Neural cell (in vitro differentiated cells): Measurements from ENCODE around the gene RNF138. TPM values are rescaled to one million over a fixed set of nuclear protein-coding genes. Genes with fewer than 3 reads are reported as not detected.

Experiments used
- H2AFZ ChIP-seq: fragments of 200-600, 300-800 bp; sonication (generic), shearing (Covaris generic); 2 replicates; pipeline ENCODE4 v1.6.0; 2014; ENCODE audit warnings: low read depth, mild to moderate bottlenecking, antibody characterized with exemption, low read length, moderate library complexity
- H3F3A ChIP-seq: fragments of 200-600 bp; shearing (Covaris generic); 2 replicates; pipeline ENCODE4 v1.6.1; 2016; ENCODE audit warnings: mild to moderate bottlenecking, moderate library complexity, mixed read lengths, antibody characterized with exemption, low read length; ENCODE audit not compliant: insufficient read depth, poor library complexity, severe bottlenecking
- H3K27ac ChIP-seq: fragments of 200-600, 300-800 bp; sonication (generic), shearing (Covaris generic); 2 replicates; pipeline ENCODE4 v1.5.1; 2014; ENCODE audit warnings: mild to moderate bottlenecking, low read length, moderate library complexity
- H3K27me3 ChIP-seq: fragments of 300-800, 200-600 bp; sonication (generic), shearing (Covaris generic); 2 replicates; pipeline ENCODE4 v1.6.0; 2014; ENCODE audit warnings: mild to moderate bottlenecking, low read depth, low read length, moderate library complexity; ENCODE audit not compliant: insufficient read depth
- H3K36me3 ChIP-seq: fragments of 300-800, 200-600 bp; sonication (generic), shearing (Covaris generic); 2 replicates; pipeline ENCODE4 v1.5.1; 2014; ENCODE audit warnings: mild to moderate bottlenecking, antibody characterized with exemption, low read length, moderate library complexity; ENCODE audit not compliant: insufficient read depth
- H3K4me2 ChIP-seq: fragments of 300-800, 200-600 bp; sonication (generic), shearing (Covaris generic); 2 replicates; pipeline ENCODE4 v1.6.0; 2014; ENCODE audit warnings: mild to moderate bottlenecking, low read length
- H3K4me3 ChIP-seq: fragments of 300-800, 200-600 bp; sonication (generic), shearing (Covaris generic); 2 replicates; pipeline ENCODE4 v1.5.1; 2014; ENCODE audit warnings: mild to moderate bottlenecking, low read length, moderate library complexity
- H3K79me2 ChIP-seq: fragments of 200-600 bp; shearing (Covaris generic); replicated peaks from 2 replicates; pipeline ENCODE4 v1.6.0; 2014; ENCODE audit warnings: mild to moderate bottlenecking, low read length, moderate library complexity; ENCODE audit not compliant: insufficient read depth
- H3K9ac ChIP-seq: fragments of 300-800, 200-600 bp; sonication (generic), shearing (Covaris generic); 2 replicates; pipeline ENCODE4 v1.6.1; 2016; ENCODE audit warnings: mild to moderate bottlenecking, low read length, mixed read lengths
- H3K9me2 ChIP-seq: fragments of 200-600 bp; shearing (Covaris generic); 2 replicates; pipeline ENCODE4 v1.6.1; 2016; ENCODE audit warnings: mild to moderate bottlenecking, low read length, mixed read lengths; ENCODE audit not compliant: insufficient read depth
- H3K9me3 ChIP-seq: fragments of 200-600, 300-800 bp; sonication (generic), shearing (Covaris generic); 2 replicates; pipeline ENCODE4 v1.6.1; 2016; ENCODE audit warnings: mild to moderate bottlenecking, mixed run types, low read length, moderate library complexity, mixed read lengths
- H4K20me1 ChIP-seq: fragments of 200-600 bp; shearing (Covaris generic); 2 replicates; pipeline ENCODE4 v1.6.1; 2016; ENCODE audit warnings: mild to moderate bottlenecking, mixed run types; ENCODE audit not compliant: insufficient read depth
- EP300 ChIP-seq: fragments of 450-650 bp; conservative IDR thresholded peaks from 2 replicates; pipeline ENCODE4 v1.6.1; 2014; ENCODE audit warnings: antibody characterized with exemption, mild to moderate bottlenecking, moderate library complexity; ENCODE audit not compliant: poor library complexity, severe bottlenecking
- EZH2 ChIP-seq: fragments of 200-600, 300-800 bp; shearing (Covaris generic), sonication (generic); IDR thresholded peaks from 2 replicates; pipeline ENCODE4 v1.6.1; 2014; ENCODE audit warnings: antibody characterized with exemption, low read length, borderline replicate concordance, mild to moderate bottlenecking; ENCODE audit not compliant: insufficient read depth, poor library complexity, severe bottlenecking
- MXI1 ChIP-seq: fragments of 450-650 bp; conservative IDR thresholded peaks from 2 replicates; pipeline ENCODE4 v1.6.1; 2014; ENCODE audit warnings: antibody characterized with exemption, mild to moderate bottlenecking; ENCODE audit not compliant: poor library complexity, severe bottlenecking
- POLR2AphosphoS5 ChIP-seq: IDR thresholded peaks from 2 replicates; pipeline ENCODE4 v1.6.1; 2012
- RAD21 ChIP-seq: fragments of 450-650 bp; conservative IDR thresholded peaks from 2 replicates; pipeline ENCODE4 v1.6.1; 2014; ENCODE audit warnings: antibody characterized with exemption, mild to moderate bottlenecking, moderate library complexity
- SMC3 ChIP-seq: fragments of 450-650 bp; conservative IDR thresholded peaks from 2 replicates; pipeline ENCODE4 v1.6.1; 2014; ENCODE audit warnings: antibody characterized with exemption, mild to moderate bottlenecking, moderate library complexity; ENCODE audit not compliant: poor library complexity
- TAF1 ChIP-seq: IDR thresholded peaks from 2 replicates; pipeline ENCODE4 v1.6.1; 2012; ENCODE audit warnings: low read depth
- polyA plus RNA-seq: library from polyadenylated mRNA; depleted of rRNA; stranded (reverse); fragments of >200 nt; gene quantifications from 2 replicates; pipeline ENCODE4 v1.2.3, GENCODE V29; 2014
- TF ChIP-seq, protein P1 (sequence below): IDR thresholded peaks from 2 replicates; pipeline ENCODE4 v1.6.1; 2012; ENCODE audit warnings: borderline replicate concordance
- TF ChIP-seq, protein P2 (sequence below): fragments of 450-650 bp; IDR thresholded peaks from 2 replicates; pipeline ENCODE4 v1.5.1; 2014; ENCODE audit warnings: antibody characterized with exemption, mild to moderate bottlenecking, moderate library complexity; ENCODE audit not compliant: poor library complexity, severe bottlenecking

The RNF138 gene
- polyA plus RNA-seq, 1 donor from 2014 or later = 40.3 TPM

DNA sequence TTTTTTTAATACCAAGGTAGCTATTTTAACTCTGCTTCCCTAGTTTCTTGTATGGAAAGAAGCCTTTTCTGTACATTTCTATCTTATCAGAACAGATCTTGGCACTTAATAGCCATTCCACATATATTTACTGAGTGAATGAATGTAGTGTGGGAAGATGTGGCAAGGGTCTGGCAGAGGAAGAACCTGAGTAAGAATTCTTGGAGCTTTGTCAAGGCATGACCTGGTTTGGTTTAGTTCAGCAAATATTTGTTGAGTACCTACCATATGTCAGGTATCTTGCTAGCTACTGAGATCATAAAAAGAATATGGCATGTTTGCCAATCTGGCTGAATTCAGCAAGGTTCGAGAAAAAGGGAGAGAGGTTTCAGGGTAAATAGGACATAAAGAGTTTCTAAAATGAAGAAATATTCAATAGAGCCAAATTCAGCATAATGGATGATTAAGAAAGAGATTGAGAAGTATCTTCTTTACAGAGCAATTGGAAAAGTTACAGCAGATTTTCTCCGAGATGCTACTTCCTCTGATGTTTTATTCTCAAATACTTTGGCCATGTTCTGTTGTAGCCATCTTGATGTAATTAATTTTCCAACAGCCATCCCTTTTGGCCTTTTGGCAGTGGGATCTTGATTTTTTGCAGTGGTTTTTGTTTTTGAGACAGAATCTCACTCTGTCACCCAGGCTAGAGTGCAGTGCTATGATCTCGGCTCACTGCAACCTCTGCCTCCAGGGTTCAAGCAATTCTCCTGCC, 76.5 kb downstream of the RNF138 start:
- TF ChIP-seq, protein P1, sequence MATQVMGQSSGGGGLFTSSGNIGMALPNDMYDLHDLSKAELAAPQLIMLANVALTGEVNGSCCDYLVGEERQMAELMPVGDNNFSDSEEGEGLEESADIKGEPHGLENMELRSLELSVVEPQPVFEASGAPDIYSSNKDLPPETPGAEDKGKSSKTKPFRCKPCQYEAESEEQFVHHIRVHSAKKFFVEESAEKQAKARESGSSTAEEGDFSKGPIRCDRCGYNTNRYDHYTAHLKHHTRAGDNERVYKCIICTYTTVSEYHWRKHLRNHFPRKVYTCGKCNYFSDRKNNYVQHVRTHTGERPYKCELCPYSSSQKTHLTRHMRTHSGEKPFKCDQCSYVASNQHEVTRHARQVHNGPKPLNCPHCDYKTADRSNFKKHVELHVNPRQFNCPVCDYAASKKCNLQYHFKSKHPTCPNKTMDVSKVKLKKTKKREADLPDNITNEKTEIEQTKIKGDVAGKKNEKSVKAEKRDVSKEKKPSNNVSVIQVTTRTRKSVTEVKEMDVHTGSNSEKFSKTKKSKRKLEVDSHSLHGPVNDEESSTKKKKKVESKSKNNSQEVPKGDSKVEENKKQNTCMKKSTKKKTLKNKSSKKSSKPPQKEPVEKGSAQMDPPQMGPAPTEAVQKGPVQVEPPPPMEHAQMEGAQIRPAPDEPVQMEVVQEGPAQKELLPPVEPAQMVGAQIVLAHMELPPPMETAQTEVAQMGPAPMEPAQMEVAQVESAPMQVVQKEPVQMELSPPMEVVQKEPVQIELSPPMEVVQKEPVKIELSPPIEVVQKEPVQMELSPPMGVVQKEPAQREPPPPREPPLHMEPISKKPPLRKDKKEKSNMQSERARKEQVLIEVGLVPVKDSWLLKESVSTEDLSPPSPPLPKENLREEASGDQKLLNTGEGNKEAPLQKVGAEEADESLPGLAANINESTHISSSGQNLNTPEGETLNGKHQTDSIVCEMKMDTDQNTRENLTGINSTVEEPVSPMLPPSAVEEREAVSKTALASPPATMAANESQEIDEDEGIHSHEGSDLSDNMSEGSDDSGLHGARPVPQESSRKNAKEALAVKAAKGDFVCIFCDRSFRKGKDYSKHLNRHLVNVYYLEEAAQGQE = no peak
- TF ChIP-seq EZH2 (no peak), POLR2AphosphoS5 (no peak), MXI1 (no peak), TAF1 (no peak), SMC3 (no peak), EP300 (no peak), RAD21 (no peak)
- TF ChIP-seq, protein P2, sequence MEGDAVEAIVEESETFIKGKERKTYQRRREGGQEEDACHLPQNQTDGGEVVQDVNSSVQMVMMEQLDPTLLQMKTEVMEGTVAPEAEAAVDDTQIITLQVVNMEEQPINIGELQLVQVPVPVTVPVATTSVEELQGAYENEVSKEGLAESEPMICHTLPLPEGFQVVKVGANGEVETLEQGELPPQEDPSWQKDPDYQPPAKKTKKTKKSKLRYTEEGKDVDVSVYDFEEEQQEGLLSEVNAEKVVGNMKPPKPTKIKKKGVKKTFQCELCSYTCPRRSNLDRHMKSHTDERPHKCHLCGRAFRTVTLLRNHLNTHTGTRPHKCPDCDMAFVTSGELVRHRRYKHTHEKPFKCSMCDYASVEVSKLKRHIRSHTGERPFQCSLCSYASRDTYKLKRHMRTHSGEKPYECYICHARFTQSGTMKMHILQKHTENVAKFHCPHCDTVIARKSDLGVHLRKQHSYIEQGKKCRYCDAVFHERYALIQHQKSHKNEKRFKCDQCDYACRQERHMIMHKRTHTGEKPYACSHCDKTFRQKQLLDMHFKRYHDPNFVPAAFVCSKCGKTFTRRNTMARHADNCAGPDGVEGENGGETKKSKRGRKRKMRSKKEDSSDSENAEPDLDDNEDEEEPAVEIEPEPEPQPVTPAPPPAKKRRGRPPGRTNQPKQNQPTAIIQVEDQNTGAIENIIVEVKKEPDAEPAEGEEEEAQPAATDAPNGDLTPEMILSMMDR = no peak
- no peak overlapping the region for H3K4me2 ChIP-seq

DNA sequence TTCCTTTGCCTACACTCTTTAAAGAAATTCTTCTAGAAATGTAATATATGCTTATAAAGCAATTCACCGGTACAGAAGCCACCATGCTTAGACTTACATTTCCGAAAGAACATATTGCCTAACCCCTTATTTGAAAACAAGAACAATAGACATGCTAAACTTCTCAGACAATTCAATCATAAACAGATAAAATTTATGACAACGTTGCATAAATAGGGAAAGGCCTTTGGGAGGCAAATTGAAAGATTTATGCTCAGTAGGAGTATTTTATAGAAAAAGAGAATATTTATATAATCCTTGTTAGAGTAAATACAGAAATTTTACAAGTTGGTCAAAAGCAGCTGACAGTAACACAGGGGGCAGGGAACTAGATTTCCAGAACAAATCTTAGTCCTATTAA, 82.0 kb downstream of the RNF138 start:
- Histone ChIP-seq H3K27me3 (no peaks in the 10 kb centered on the region), H3K4me2 (no peak overlapping the region), H3K9me2 (no peaks in the 10 kb centered on the region), H3K79me2 (no peaks in the 10 kb centered on the region), H3F3A (no peaks in the 10 kb centered on the region), H3K9ac (no peak overlapping the region), H3K36me3 (no peaks in the 10 kb centered on the region), H3K9me3 (no peaks in the 10 kb centered on the region), H3K4me3 (no peak overlapping the region), H4K20me1 (no peaks in the 10 kb centered on the region), H3K27ac (no peak overlapping the region), H2AFZ (no peak overlapping the region)
- TF ChIP-seq EP300 (no peak), MXI1 (no peak), RAD21 (no peak), TAF1 (no peak), EZH2 (no peak), POLR2AphosphoS5 (no peak), SMC3 (no peak)
- TF ChIP-seq, protein P2 = no peak
- TF ChIP-seq, protein P1 = no peak

More for the DNA sequence above, 76.5 kb downstream of the RNF138 start:
- no peak overlapping the region for H3K27ac ChIP-seq
- H4K20me1 ChIP-seq = no peaks in the 10 kb centered on the region
- H3K9me3 ChIP-seq = no peaks in the 10 kb centered on the region
- H3K9me2 ChIP-seq = no peaks in the 10 kb centered on the region
- no peaks in the 10 kb centered on the region for H3K27me3 ChIP-seq
- H3K79me2 ChIP-seq = no peaks in the 10 kb centered on the region
- H3K36me3 ChIP-seq = no peaks in the 10 kb centered on the region
- no peaks in the 10 kb centered on the region for H3F3A ChIP-seq
- H2AFZ ChIP-seq = no peak overlapping the region
- no peak overlapping the region for H3K4me3 ChIP-seq
- no peak overlapping the region for H3K9ac ChIP-seq
